H4 (cell line): ENCODE data around the gene GPR78. TPM values are rescaled to one million over a fixed set of nuclear protein-coding genes. Genes with fewer than 3 reads are reported as not detected.
A peak's percentile ranks its signal among the peaks of the same experiment; 100 is the strongest.

Experiments used
- DNase-seq: peaks from one replicate; pipeline ENCODE4 v3.0.0-alpha.2; 2015; ENCODE audit warnings: low spot score
- total RNA-seq: library from RNA; depleted of rRNA; stranded (reverse); fragments of >200 nt; shearing (Covaris generic); gene quantifications from 2 replicates; pipeline ENCODE4 v1.2.3, GENCODE V29; 2014; rRNA removed

Gene GPR78, protein sequence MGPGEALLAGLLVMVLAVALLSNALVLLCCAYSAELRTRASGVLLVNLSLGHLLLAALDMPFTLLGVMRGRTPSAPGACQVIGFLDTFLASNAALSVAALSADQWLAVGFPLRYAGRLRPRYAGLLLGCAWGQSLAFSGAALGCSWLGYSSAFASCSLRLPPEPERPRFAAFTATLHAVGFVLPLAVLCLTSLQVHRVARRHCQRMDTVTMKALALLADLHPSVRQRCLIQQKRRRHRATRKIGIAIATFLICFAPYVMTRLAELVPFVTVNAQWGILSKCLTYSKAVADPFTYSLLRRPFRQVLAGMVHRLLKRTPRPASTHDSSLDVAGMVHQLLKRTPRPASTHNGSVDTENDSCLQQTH
- 0.41 TPM in 1 of 2 replicates, not detected in the other for total RNA-seq

- no peak for DNase-seq
These were observed at the start of gene GPR78 for GRCh38 chr4:8580321-8581093. Gene GPR78 (plus strand): TSS chr4:8580392. CDS start chr4:8580983, 591 bp downstream.

- DNase-seq, result no peak
These were observed 47.9 kb upstream of the GPR78 start for GRCh38 chr4:8532245-8532781.

DNA sequence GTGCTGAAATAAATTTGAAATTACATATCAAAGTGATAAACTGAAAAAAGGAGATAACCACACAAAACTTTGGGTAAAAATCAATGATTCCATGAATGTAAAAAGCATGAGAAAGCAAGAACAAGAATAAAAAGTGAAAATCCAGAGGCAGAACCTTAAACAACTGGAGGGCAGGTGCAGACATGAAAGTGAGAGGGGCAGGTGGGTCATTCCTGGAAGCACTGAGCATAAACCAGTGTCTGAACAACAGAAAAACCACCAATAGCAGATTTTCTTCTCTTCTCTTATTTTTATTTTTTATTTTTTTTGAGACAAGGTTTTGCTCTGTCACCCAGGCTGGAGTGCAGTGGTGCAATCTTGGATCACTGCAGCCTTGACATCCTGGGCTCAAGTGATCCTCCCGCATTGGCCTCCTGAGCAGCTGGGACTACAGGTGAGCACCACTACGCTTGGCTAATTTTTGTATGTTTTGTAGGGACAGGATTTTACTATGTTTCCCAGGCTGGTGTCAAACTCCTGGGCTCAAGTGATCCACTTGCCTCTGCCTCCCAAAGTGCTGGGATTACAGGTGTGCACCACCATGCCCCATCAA is 46.8 kb upstream of the GPR78 start:
- no peak for DNase-seq

DNA sequence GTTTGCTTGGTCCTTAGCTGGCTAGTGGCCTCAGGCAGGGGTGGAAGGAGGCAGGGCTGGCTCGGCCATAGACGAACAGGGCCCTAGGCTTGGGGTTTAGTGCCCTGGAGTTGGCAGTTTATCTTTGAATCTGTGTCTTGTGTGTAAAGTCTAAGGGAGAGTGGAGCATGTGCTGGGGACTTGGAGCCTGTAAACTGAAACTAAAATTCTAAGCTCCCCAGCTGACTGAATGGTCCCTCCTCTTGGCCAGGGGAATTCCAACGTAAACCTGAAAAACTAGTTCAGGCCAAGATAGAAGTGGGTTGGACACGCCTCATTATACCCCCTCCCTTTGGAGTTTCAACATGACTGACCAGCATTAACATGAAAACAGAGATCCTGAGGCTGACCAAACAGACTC is 46.1 kb upstream of the GPR78 start:
- DNase-seq, result peak; percentile 67

DNA sequence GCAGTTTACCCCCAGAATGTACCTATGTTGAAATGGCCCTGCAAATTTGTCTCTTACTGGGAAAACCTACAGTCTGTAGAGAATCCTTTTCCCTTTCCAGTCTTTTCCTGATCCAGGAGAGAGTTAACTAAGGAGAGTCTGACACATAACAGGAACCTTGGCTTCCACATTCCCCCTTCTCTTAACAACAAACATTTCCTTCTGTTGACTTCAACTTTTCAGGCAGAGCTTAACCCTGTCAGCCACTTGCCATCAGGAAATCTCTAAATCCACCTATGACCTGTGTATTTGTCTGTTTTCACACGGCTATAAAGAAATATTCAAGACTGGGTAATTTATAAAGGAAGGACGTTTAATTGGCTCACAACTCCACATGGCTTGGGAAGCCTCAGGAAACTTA is 45.6 kb upstream of the GPR78 start:
- DNase-seq, result no peak

DNA sequence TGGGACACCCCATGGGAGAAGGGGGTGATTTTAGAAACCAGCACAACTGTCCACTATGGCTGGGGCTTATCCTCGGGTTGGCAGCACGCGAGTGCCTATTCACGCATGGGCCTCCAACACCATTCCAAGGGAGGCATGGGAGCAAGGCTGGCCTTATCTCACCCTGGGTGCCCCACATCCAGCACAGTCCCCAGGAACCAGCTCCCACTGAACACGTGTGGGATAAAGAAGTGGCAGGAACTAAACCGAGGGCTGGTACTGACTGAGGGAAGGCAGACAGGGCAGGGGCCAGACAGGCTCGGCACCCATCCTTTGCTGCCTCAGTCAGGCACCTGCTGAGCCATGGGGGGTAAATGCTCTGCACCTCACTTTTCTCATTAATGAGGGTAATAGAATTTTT is 43.7 kb upstream of the GPR78 start:
- no peak for DNase-seq

DNA sequence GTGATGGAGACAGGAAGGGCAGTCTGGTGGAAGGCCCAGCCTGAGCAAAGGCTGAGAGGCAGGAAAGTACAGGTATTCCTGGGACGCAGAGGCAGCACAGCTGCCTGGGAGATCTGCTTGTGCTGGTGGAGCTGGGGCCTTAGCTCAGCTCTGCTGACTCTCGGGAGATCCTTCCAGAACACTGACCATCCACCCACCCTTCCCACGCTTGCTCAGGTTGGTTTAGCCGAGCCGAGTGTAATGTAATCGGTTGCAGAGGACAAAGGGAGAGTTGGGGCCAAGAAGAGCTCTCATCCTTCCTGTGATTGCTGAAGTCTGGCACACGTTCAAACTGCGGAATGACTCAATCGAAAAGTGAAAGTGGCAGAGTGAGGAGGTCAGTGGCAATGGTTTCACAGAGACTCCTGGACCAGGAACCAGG is 43.1 kb upstream of the GPR78 start:
- peak; percentile 90 for DNase-seq

GRCh38 chr4:8538076-8538702 is 42.0 kb upstream of the GPR78 start:
- DNase-seq, result no peak

- no peak for DNase-seq
These were observed 41.3 kb upstream of the GPR78 start for GRCh38 chr4:8538703-8539567.

GRCh38 chr4:8539661-8540060 is 40.5 kb upstream of the GPR78 start:
- DNase-seq, result no peak

DNA sequence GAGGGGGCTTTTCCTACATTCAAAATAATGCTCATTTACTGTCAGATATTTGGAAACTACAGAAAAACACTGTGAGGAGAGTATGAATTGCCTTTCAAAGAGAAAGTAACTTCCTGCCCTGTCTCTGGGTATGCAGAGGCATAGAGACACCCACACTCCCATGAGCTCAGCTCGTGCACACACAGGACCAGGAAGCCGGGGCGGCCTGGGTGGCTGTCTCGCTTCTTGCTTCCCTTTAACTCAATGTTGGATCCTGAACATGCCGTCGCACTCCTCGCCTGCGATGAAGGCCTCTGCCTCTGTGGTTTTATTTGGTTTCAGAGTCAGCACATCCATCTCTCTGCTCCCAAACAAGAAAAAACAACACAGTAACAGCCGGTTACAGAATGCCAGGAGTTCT is 40.1 kb upstream of the GPR78 start:
- no peak for DNase-seq

GRCh38 chr4:8540586-8540985 is 39.6 kb upstream of the GPR78 start:
- no peak for DNase-seq

DNA sequence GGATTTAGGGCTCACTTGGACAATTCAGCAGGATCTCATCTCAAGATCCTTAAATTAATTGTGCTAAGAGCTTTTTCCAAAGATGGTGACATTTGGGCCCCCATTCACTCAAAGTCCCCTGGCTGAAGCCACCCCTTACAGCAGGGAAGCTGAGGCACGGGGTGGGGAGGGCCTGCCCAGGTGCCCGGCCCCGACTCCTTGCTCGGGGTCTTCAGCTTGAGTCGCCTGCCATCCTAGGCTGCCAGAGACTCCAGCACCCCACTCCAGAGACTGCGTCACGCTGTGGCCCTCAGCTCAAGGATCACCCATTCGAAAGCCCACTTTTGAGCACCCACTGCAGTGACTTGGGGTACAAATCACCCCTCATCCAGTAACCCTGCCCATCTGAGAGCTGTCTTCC is 39.2 kb upstream of the GPR78 start:
- no peak for DNase-seq

DNA sequence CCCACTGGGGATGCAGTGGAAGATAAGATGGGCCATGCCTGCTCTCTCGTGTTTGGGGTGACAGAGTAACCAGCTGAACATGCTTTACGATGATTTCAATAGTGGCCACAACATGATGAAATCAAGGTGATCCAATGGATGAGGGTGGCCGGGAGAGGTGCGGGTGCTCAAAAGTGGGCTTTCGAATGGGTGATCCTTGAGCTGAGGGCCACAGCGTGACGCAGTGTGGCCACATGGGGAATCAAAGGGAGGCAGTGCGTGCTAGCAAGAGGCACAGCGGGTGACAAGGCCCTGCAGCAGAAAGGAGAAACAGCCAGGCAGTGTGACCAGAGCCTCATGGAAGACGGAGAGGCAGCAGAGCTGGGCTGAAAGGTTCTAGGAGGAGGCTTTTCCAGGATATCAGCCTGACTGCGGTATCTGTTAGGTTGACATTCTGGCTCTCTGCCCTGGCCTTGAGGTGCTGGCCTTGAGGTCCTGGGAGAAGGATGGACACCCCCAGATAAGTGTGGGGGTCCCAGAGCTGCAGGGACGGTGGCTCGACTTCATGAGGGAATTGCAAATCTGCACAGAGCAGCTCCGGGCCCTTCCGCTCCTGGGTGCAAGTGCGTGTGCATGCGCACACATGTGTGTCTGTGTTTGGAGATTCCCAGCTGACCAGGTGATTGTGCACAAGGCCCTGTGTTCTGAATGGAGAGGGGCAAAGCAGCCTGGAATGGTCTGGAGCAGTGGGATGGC is 38.0 kb upstream of the GPR78 start:
- DNase-seq, result no peak

GRCh38 chr4:8542776-8543525 is 37.2 kb upstream of the GPR78 start:
- DNase-seq, result no peak

- DNase-seq, result no peak
These were observed 36.6 kb upstream of the GPR78 start for GRCh38 chr4:8543623-8544022.

DNA sequence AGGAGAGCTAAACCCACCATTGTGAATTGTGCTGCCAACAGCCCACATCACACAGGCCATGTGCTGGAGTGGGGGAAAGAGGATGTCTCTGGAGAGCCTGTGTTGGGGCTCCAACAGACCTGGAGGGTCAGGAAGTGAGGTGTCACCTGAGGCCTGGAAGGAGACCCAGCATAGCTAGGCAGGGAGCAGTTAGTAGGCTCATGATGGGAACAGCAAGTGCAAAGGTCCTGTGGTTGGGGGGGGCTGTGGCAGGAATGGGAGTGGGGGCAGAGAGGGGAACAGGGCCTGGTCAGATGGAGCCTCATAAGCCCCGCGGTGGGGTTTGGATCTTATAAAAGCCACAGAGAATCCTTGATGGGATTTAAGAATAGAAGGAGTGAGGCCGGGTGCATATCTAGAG is 35.9 kb upstream of the GPR78 start:
- DNase-seq, result no peak

DNA sequence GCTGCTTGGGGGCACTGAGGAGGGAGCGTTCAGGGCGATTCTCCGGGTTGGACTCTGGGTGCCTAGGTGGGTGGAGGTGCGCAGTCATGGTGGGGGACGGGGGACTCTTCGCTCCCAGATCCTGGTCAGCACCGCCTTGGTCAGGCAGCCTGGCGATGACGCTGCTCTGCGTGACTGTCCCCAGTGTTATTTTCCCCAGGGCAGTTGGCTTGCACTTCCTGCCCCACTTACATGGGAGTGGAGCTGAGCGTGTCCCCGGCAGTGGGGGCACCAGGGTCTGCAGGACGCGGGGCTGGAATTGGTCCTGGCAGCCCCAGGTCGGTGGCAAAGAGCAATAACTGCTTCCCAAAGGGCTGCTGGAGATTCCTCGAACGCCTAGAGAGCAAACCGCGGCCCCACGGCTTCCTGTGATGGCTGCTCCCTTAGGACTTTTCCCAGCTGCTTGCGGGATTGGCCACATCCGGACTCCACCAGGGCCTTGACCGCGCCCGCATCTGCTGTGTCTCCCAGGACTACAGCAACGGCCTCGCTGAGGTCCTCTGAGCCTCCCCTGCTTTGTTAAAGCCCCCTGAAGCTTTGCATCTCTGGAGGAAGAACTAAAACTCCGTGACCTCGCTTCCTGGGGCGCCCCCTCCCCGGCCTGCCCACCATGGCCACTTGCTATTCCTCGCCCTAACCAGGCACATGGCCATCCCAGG is 35.3 kb upstream of the GPR78 start:
- DNase-seq, result peak; percentile 46

DNA sequence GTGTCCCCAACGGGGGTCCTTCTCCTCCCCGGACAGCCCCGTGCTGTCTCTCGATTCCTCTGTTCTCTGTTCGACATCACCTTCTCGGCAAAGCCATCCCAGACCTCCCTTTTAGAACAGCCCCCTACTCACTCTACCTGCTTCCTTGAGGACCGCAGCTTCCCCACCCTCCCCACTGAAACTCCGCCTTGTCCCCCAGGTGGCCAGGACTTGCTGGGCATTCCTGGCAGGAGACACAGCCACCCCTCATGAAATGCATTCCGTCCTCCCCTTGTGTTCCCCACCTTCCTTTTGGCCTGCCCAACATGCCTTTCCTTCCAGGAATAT is 34.8 kb upstream of the GPR78 start:
- DNase-seq, result no peak
